ENCODE measurements around the gene SOSTDC1. TPM values are rescaled to one million over a fixed set of nuclear protein-coding genes. Genes with fewer than 3 reads are reported as not detected.
"Not testable (repeated sequence)": the region's sequence is repeated elsewhere in the genome, so short reads cannot be mapped to it uniquely, and the experiment has no call there.

The SOSTDC1 gene
- total RNA-seq, 1 donor from 2014 or later = 1.4 TPM

- TF ChIP-seq CTCF (conservative IDR thresholded peaks at IDR 0.05) = no peak
- H3K4me3 Mint-ChIP-seq = no peak overlapping the region
Measured at GRCh38 chr7:16462431-16462889, 3.1 kb downstream of the SOSTDC1 start.

GRCh38 chr7:16460789-16461493 is 4.6 kb downstream of the SOSTDC1 start:
- H3K9me3 Mint-ChIP-seq = peaks cover 5% of the 10 kb centered on the region
- no peaks in the 10 kb centered on the region for H3K27me3 Mint-ChIP-seq (ENCODE audit: low read depth)
- DNase-seq (ENCODE audit: low read depth, low spot score) = no peak
- H3K27ac Mint-ChIP-seq (ENCODE audit: unreplicated experiment) = no peak overlapping the region
- H3K36me3 Mint-ChIP-seq (ENCODE audit: low read depth) = no peaks in the 10 kb centered on the region
- no peak for TF ChIP-seq CTCF (conservative IDR thresholded peaks at IDR 0.05)
- peaks cover 33% of the 10 kb centered on the region for H3K4me1 Mint-ChIP-seq
- no peak overlapping the region for H3K4me3 Mint-ChIP-seq

More at GRCh38 chr7:16462431-16462889, 3.1 kb downstream of the SOSTDC1 start:
- peaks cover 40% of the 10 kb centered on the region for H3K4me1 Mint-ChIP-seq
- no peaks in the 10 kb centered on the region for H3K9me3 Mint-ChIP-seq
- H3K36me3 Mint-ChIP-seq (ENCODE audit: low read depth) = no peaks in the 10 kb centered on the region
- no peak for DNase-seq (ENCODE audit: low read depth, low spot score)
- H3K27me3 Mint-ChIP-seq (ENCODE audit: low read depth) = no peaks in the 10 kb centered on the region
- no peak overlapping the region for H3K27ac Mint-ChIP-seq (ENCODE audit: unreplicated experiment)

GRCh38 chr7:16456303-16456702 is 9.2 kb downstream of the SOSTDC1 start:
- H3K27ac Mint-ChIP-seq (ENCODE audit: unreplicated experiment); H3K9me3 Mint-ChIP-seq; DNase-seq (ENCODE audit: low read depth, low spot score); H3K36me3 Mint-ChIP-seq (ENCODE audit: low read depth); H3K4me3 Mint-ChIP-seq; H3K4me1 Mint-ChIP-seq; H3K27me3 Mint-ChIP-seq (ENCODE audit: low read depth): not testable (repeated sequence)

GRCh38 chr7:16455591-16455990 is 9.9 kb downstream of the SOSTDC1 start:
- no peak for TF ChIP-seq CTCF (conservative IDR thresholded peaks at IDR 0.05)
- Mint-ChIP-seq H3K27ac (ENCODE audit: unreplicated experiment) (no peak overlapping the region), H3K9me3 (peaks cover 5% of the 10 kb centered on the region), H3K4me3 (no peak overlapping the region), H3K27me3 (ENCODE audit: low read depth) (no peaks in the 10 kb centered on the region), H3K4me1 (no peaks in the 10 kb centered on the region), H3K36me3 (ENCODE audit: low read depth) (no peaks in the 10 kb centered on the region)
- no peak for DNase-seq (ENCODE audit: low read depth, low spot score)

- Mint-ChIP-seq H3K27ac (ENCODE audit: unreplicated experiment) (no peak overlapping the region), H3K4me3 (no peak overlapping the region), H3K27me3 (ENCODE audit: low read depth) (no peaks in the 10 kb centered on the region), H3K36me3 (ENCODE audit: low read depth) (no peaks in the 10 kb centered on the region), H3K9me3 (no peaks in the 10 kb centered on the region), H3K4me1 (peaks cover 7% of the 10 kb centered on the region)
- no peak for DNase-seq (ENCODE audit: low read depth, low spot score)
- TF ChIP-seq CTCF (conservative IDR thresholded peaks at IDR 0.05) = no peak
Measured at GRCh38 chr7:16450366-16450765, 15.2 kb downstream of the SOSTDC1 start.

GRCh38 chr7:16447876-16448275 is 17.7 kb downstream of the SOSTDC1 start:
- H3K9me3 Mint-ChIP-seq = no peaks in the 10 kb centered on the region
- no peak overlapping the region for H3K4me3 Mint-ChIP-seq
- no peak for TF ChIP-seq CTCF (conservative IDR thresholded peaks at IDR 0.05)
- no peaks in the 10 kb centered on the region for H3K36me3 Mint-ChIP-seq (ENCODE audit: low read depth)
- H3K4me1 Mint-ChIP-seq = peaks cover 7% of the 10 kb centered on the region
- no peak overlapping the region for H3K27ac Mint-ChIP-seq (ENCODE audit: unreplicated experiment)
- no peak for DNase-seq (ENCODE audit: low read depth, low spot score)
- H3K27me3 Mint-ChIP-seq (ENCODE audit: low read depth) = no peaks in the 10 kb centered on the region
